Choroid plexus epithelial cell (primary cell): ENCODE data around the gene RCAN3.
"Not testable (repeated sequence)": the region's sequence is repeated elsewhere in the genome, so short reads cannot be mapped to it uniquely, and the experiment has no call there.

Experiments used
- DNase-seq: peaks from one replicate; pipeline ENCODE4 v3.0.0-alpha.2; 2010; ENCODE audit warnings: low read depth
- H3K4me3 ChIP-seq: 2 replicates; pipeline ENCODE4 v1.5.1; 2011; ENCODE audit warnings: low read depth, mild to moderate bottlenecking, control low read depth, low read length, moderate library complexity
- TF ChIP-seq, protein P1 (sequence below): conservative IDR thresholded peaks from 2 replicates; pipeline ENCODE4 v1.5.1; 2011; ENCODE audit warnings: low read depth, mild to moderate bottlenecking, control low read depth, inconsistent platforms, low read length, moderate library complexity

RCAN3 gene

DNA sequence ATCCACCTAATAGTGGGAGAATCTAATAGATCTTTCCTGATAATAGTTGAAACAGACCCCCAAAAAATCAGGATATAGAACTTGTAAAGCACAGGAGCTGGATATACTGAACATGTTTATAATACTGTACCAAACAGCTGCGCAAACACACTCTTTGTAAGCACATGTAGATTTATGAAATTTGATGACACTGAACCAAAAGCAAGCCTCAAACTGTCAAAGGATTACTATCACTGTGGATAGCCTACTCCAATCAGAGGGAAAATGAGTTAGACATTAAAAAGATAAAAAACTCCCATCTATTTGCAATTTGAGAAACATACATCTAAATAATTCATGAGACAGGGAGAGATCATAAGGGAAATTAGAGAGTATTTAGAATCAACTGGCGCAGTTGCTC, 26.1 kb downstream of the RCAN3 start:
- TF ChIP-seq, protein P1, sequence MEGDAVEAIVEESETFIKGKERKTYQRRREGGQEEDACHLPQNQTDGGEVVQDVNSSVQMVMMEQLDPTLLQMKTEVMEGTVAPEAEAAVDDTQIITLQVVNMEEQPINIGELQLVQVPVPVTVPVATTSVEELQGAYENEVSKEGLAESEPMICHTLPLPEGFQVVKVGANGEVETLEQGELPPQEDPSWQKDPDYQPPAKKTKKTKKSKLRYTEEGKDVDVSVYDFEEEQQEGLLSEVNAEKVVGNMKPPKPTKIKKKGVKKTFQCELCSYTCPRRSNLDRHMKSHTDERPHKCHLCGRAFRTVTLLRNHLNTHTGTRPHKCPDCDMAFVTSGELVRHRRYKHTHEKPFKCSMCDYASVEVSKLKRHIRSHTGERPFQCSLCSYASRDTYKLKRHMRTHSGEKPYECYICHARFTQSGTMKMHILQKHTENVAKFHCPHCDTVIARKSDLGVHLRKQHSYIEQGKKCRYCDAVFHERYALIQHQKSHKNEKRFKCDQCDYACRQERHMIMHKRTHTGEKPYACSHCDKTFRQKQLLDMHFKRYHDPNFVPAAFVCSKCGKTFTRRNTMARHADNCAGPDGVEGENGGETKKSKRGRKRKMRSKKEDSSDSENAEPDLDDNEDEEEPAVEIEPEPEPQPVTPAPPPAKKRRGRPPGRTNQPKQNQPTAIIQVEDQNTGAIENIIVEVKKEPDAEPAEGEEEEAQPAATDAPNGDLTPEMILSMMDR, result no peak
- no peak overlapping the region for H3K4me3 ChIP-seq
- no peak for DNase-seq

DNA sequence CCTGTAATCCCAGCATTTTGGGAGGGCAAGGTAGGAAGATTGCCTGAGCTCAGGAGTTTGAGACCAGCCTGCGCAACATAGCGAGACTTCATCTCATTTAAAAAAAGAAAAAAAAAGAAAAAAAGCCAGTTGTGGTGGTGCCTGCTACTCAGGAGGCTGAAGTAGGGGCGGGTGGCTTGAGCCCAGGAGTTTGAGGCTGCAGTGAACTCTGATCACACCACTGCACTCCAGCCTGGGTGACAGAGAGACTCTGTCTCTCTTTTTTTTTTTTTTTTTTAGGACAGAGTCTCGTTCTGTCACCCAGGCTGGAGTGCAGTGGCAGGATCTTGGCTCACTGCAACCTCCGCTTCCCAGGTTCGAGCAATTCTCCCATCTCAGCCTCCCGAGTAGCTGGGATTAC, 26.7 kb downstream of the RCAN3 start:
- not testable (repeated sequence) for H3K4me3 ChIP-seq, DNase-seq

DNA sequence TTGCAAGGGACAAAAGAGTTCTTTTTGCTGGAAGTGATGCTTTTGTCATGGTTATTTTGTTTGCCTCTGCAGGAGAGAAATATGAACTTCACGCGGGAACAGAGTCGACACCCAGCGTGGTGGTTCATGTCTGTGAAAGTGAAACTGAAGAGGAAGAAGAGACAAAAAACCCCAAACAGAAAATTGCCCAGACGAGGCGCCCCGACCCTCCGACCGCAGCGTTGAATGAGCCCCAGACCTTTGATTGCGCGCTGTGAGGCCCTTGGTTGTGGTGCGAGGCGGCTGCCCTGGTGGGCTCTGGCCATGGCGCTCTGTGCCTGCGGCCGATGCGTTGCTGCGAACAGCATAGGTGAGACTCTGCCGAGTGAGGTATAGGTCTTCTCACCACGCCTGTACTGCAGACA, 32.4 kb downstream of the RCAN3 start:
- no peak overlapping the region for H3K4me3 ChIP-seq
- TF ChIP-seq, protein P1, result no peak

DNA sequence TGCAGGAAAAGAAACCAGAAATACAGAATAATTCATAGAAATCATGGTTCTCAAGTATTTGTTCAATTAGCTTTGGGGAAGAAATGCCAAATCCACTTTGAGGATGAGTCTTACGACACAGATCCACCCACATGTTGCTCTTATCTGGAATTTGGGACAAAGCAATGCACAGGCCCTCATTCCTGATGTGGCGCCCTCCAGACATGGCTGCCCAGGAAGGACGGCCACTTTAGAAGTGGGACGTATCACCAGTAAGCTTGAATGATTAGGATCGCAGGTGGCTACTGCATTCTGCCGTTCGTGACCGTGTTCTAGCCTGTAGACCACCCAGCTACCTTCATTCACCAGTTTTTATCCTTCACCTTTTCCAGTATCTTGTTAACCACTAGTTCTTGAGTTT, 33.1 kb downstream of the RCAN3 start:
- TF ChIP-seq, protein P1, result no peak
- H3K4me3 ChIP-seq, result no peak overlapping the region
- no peak for DNase-seq

More for the DNA sequence above, 32.4 kb downstream of the RCAN3 start:
- DNase-seq, result peak; percentile 9

DNA sequence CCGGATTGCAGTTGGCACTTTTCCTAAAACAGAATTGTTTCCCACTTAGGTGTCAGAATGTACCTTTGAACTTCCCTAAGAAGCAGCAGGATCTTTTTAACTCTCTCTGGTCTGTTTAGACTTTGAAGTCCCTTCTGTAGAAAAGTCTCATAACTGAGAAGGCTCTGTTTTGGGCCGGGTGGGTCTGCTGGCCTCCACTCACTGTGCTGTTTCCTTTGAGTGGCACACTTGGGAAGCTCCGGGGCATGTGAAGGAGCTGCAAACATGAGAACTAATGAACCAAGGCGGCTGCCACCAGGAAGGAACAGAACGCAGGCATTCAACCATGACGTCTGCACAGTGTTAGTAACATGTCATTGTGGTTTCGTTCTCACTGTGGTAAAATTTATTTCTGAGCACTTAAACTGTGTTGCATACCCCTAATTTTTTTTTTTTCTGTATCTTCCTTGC, 33.8 kb downstream of the RCAN3 start:
- peak; percentile 37 for DNase-seq
- TF ChIP-seq, protein P1, result no peak
- H3K4me3 ChIP-seq, result no peak overlapping the region

DNA sequence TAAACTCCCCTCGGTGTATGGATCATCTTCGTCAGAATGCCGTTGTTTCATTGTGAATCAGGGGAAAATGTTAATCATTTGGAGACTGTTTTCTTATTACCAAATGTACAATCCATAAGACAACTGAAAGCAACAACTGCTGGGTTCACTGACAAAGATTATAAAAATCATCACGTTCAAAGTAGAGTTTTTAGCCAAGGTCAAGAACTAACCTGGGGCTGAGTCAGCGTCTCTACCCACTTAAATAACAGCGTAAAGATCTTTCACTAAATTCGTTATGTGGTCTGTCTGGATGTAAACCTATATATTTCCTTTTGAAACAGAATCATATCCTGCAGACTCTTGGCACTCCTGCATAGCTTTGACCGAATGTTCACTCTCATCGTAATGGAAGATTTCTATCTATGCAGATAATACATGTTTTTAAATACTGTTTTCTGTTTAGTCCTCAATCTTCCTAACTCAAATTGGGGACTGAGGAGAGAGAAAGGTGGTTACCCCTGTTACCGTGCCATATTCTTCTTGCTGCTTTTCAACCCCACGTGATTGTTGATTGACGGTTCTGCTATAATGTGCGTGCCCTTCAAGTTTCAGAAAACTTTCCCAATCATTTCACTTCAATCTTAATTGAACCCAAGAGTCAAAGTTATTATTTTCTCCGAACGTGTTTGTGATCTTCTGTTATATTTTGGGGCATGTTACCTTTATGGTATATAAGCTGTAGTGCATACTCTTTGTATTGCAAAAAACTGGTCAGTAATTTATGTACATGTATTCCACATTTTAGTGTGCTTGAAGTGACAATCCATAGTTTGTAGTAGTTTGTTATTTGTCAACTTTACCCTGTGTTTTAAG, 37.6 kb downstream of the RCAN3 start:
- no peak overlapping the region for H3K4me3 ChIP-seq
- TF ChIP-seq, protein P1, result no peak
- DNase-seq, result no peak

DNA sequence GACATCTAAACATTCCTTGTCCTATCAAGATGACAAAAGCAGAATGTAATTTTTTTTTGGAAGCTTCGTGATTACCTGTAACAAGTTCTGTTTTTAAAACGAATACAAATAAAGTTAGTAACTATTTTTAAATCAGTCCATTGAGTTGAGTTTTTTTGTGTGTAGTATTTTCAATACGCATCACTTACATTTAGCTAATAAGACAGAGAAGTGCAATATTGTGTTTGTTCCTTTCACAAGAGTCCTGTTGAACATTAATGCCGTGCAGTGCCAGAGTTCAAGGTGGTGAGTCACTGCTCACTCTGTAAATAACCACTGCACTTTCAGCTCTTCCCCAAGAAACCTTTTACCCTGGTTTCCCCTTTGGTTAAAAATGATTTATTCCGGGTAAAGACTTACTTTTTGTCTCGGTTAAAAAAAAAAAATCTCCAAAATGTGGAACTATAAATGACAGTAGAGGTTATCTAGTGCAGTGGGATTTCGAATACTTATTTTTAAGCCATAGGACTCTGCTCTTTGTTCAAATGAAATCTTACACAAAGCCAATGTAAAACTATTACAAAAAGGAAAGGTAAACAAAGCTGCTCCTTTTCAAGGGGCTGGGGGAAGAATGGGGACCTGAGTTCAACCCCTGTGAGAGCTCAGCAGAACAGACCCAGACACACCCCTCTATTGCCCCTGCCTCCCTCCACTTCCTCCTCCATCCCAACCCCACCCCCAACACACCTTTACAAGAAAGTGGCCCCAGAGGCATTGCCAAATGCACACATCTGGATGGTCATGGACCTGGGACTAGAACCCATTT, 38.5 kb downstream of the RCAN3 start:
- DNase-seq, result peak; percentile 88
- H3K4me3 ChIP-seq, result no peak overlapping the region
- TF ChIP-seq, protein P1, result no peak
